ENCODE results near the gene TGIF2. TPM values are rescaled to one million over a fixed set of nuclear protein-coding genes. Genes with fewer than 3 reads are reported as not detected.

TGIF2 gene
- total and polyA plus RNA-seq, 2 of the 8 experiments (the other 6 are each of a cell fraction or from before 2014, with no cell fraction given) = 49.7 to 76.7 TPM

- peaks cover 11% of the 10 kb centered on the region for H3K79me1 ChIP-seq (ENCODE audit: low read depth, low read length)
- no peak overlapping the region for H2BK20ac ChIP-seq (ENCODE audit: low read length)
- H3K79me2 ChIP-seq (ENCODE audit: control insufficient read depth in 1 of 2, insufficient read depth in 2 of 2, low read length in 2 of 2) = peaks cover 0 to 14% of the 10 kb centered on the region in 2 experiments; a peak in 1 of 4 replicates
- H2AFZ ChIP-seq (ENCODE audit: low read length) = no peak overlapping the region
- no peak overlapping the region for H3K4ac ChIP-seq (replicated peaks; ENCODE audit: insufficient read length, low read depth, low read length)
- no peak overlapping the region for H4K5ac ChIP-seq (ENCODE audit: insufficient read length, low read depth, low read length)
- no peak overlapping the region for H4K91ac ChIP-seq (replicated peaks; ENCODE audit: insufficient read length, low read length)
- H3K27ac ChIP-seq (ENCODE audit: low read depth, low read length) = no peak overlapping the region
- peaks cover 9% of the 10 kb centered on the region; the same call in 1 of the 2 replicates for H3K23me2 ChIP-seq (ENCODE audit: low read depth, low read length)
- no peak overlapping the region for H3K23ac ChIP-seq (ENCODE audit: insufficient read length)
- DNase-seq (ENCODE audit: low read depth in 1 of 2, low spot score in 2 of 2) (no peak), FAIRE-seq (no peak)
- no peak overlapping the region for H3K56ac ChIP-seq (replicated peaks; ENCODE audit: insufficient read length, low read depth, low read length)
- WGBS, 2 experiments (ENCODE audit: extremely low coverage in 1 of 2, insufficient coverage in 1 of 2, insufficient read length in 1 of 2, insufficient replicate concordance in 2 of 2, low coverage in 1 of 2, low lambda C conversion rate in 2 of 2, missing lambda C conversion rate in 1 of 2) = 91% methylated on average over 14 of the region's 14 CpGs; no CpG with 5 or more reads in 1 of the 2 experiments
- H2BK120ac ChIP-seq (replicated peaks; ENCODE audit: low read depth, low read length) = no peak overlapping the region
- no peak overlapping the region for H3K4me3 ChIP-seq (ENCODE audit: extremely low read depth in 1 of 4, insufficient read depth in 2 of 4, low read depth in 3 of 4, low read length in 4 of 4)
- H4K8ac ChIP-seq (ENCODE audit: extremely low read depth, insufficient read depth, low read length) = peak overlapping the region; percentile 16; the same call in 1 of the 2 replicates
- H2AK5ac ChIP-seq (ENCODE audit: low read depth, low read length) = no peak overlapping the region
- no peak overlapping the region for H3K9ac ChIP-seq (replicated peaks in 1 of 4; ENCODE audit: extremely low read depth in 1 of 4, low read depth in 3 of 4, low read length in 3 of 4)
- H3K18ac ChIP-seq (ENCODE audit: extremely low read depth, low read length) = no peak overlapping the region
- H2BK5ac ChIP-seq (ENCODE audit: low read depth, low read length) = 0 out of 2 replicates have a peak overlapping the region, but pooled peaks have one; percentile 2
- H2BK15ac ChIP-seq (ENCODE audit: low read length) = no peak overlapping the region
- H3K4me2 ChIP-seq (ENCODE audit: insufficient read depth in 1 of 2, low read depth in 2 of 2, low read length in 2 of 2) = peak overlapping the region; percentile 49 to 86; a peak in 1 of 4 replicates
- peaks cover 0 to 24% (median 19%) of the 10 kb centered on the region in 4 experiments; a peak in 6 of 7 replicates for H3K4me1 ChIP-seq (replicated peaks in 1 of 4; ENCODE audit: control insufficient read depth in 3 of 4, insufficient read depth in 4 of 4, low read length in 3 of 4)
- H2BK12ac ChIP-seq (ENCODE audit: low read depth, low read length) = peak overlapping the region; percentile 9; the same call in 1 of the 2 replicates
- CTCF ChIA-PET (ENCODE audit: partially characterized antibody) = interaction anchor here (0.6 to 3.7 kb wide), 20 partner anchors 9 to 388 kb away, joined by 3 to 18 read pairs (median 4); no protein-coding TSS in a partner anchor
- peaks cover 4 to 11% of the 10 kb centered on the region in 2 experiments for H4K20me1 ChIP-seq (replicated peaks in 1 of 2; ENCODE audit: control insufficient read depth in 1 of 2, insufficient read depth in 2 of 2, low read length in 2 of 2)
- POLR2A ChIA-PET (ENCODE audit: partially characterized antibody) = interaction anchor here (0.7 to 1.2 kb wide), 6 partner anchors 9 to 46 kb away, joined by 3 to 4 read pairs (median 3); no protein-coding TSS in a partner anchor
- H3K9me3 ChIP-seq (ENCODE audit: insufficient read depth in 2 of 2, low read depth in 1 of 2, low read length in 1 of 2) = no peaks in the 10 kb centered on the region
- no peaks in the 10 kb centered on the region for H3K27me3 ChIP-seq (replicated peaks in 1 of 4; ENCODE audit: control insufficient read depth in 3 of 4, extremely low read depth in 1 of 4, insufficient read depth in 3 of 4, low read length in 3 of 4)
- H3K36me3 ChIP-seq (ENCODE audit: control insufficient read depth in 2 of 4, insufficient read depth in 4 of 4, low read length in 3 of 4) = no peaks in the 10 kb centered on the region; a peak in 1 of 8 replicates
- H3K14ac ChIP-seq (ENCODE audit: insufficient read length) = no peak overlapping the region
- TF ChIP-seq GTF2F1 (IDR thresholded peaks at IDR 0.05; ENCODE audit: borderline replicate concordance, low read depth, low read length) = no peak
- no peak for TF ChIP-seq EGR1 (IDR thresholded peaks at IDR 0.05; ENCODE audit: borderline replicate concordance, low read depth, low read length)
- no peak for TF ChIP-seq EP300 (IDR thresholded peaks at IDR 0.05; ENCODE audit: borderline replicate concordance in 1 of 2, low read depth in 2 of 2, low read length in 2 of 2)
- no peak for TF ChIP-seq RXRA (IDR thresholded peaks at IDR 0.05; ENCODE audit: insufficient read depth, low read depth, low read length)
- TF ChIP-seq CEBPB (IDR thresholded peaks at IDR 0.05; ENCODE audit: low read depth, low read length) = no peak
- TF ChIP-seq CBX5 (IDR thresholded peaks at IDR 0.05; ENCODE audit: low read depth, low read length) = no peak
- no peak for TF ChIP-seq SP4 (IDR thresholded peaks at IDR 0.05; ENCODE audit: low read length)
- no peak for TF ChIP-seq TBP (IDR thresholded peaks at IDR 0.05; ENCODE audit: low read depth, low read length)
- no peak for TF ChIP-seq RBBP5 (IDR thresholded peaks at IDR 0.05; ENCODE audit: borderline replicate concordance, low read depth, low read length)
- no peak for TF ChIP-seq SIRT6 (IDR thresholded peaks at IDR 0.05; ENCODE audit: low read length)
- TF ChIP-seq CHD2 (IDR thresholded peaks at IDR 0.05; ENCODE audit: low read length) = no peak
Observed at GRCh38 chr20:36543184-36544133, 29.9 kb upstream of the TGIF2 start.
